Hippocampal formation (tissue), 2 donors: ENCODE results near the gene FADS1.

ENCODE experiments used
- DNase-seq, 2 donors: peaks; one replicate each; lab custom pipeline; 2025; lab: John Stamatoyannopoulos, UW

The FADS1 gene

GRCh38 chr11:61816736-61817455, at the start of gene FADS1:
TSS of gene FADS1 (minus strand) at chr11:61817003. CDS start at chr11:61816929, 74 bp downstream.
- peak; percentile 90 to 92 for DNase-seq

- no peak for DNase-seq
Measured at GRCh38 chr11:61866231-61866957, 49.6 kb upstream of the FADS1 start.

GRCh38 chr11:61864814-61865775, 48.3 kb upstream of the FADS1 start:
- no peak for DNase-seq

- no peak for DNase-seq
Measured at GRCh38 chr11:61863548-61864081, 46.8 kb upstream of the FADS1 start.

GRCh38 chr11:61862714-61863547, 46.1 kb upstream of the FADS1 start:
- no peak for DNase-seq

- no peak for DNase-seq
Measured at GRCh38 chr11:61861634-61862033, 44.8 kb upstream of the FADS1 start.

GRCh38 chr11:61860054-61860903, 43.5 kb upstream of the FADS1 start:
- no peak for DNase-seq

- no peak for DNase-seq
Measured at GRCh38 chr11:61855939-61856680, 39.3 kb upstream of the FADS1 start.

GRCh38 chr11:61854966-61855714, 38.3 kb upstream of the FADS1 start:
- no peak for DNase-seq

- DNase-seq: no peak
Measured at GRCh38 chr11:61854206-61854895, 37.5 kb upstream of the FADS1 start.

- DNase-seq: peak; percentile 49 to 54
Measured at GRCh38 chr11:61853698-61854169, 36.9 kb upstream of the FADS1 start.

GRCh38 chr11:61851900-61852295, 35.1 kb upstream of the FADS1 start:
- DNase-seq: no peak

GRCh38 chr11:61851113-61851899, 34.5 kb upstream of the FADS1 start:
- peak; percentile 48 to 70 for DNase-seq

- peak; percentile 48 to 70 for DNase-seq
Measured at GRCh38 chr11:61850687-61851086, 33.9 kb upstream of the FADS1 start.

- DNase-seq: no peak
Measured at GRCh38 chr11:61848631-61849030, 31.8 kb upstream of the FADS1 start.

- no peak for DNase-seq
Measured at GRCh38 chr11:61847914-61848581, 31.2 kb upstream of the FADS1 start.
